ENCODE data around the gene RPL29.
A peak's percentile ranks its signal among the peaks of the same experiment; 100 is the strongest.

Gene RPL29

GRCh38 chr3:51962854-51963530 is 32.7 kb downstream of the RPL29 start:
- DNase-seq (ENCODE audit: low spot score): peak; percentile 48

- DNase-seq (ENCODE audit: low spot score): no peak
Observed at GRCh38 chr3:51961602-51962569, 33.8 kb downstream of the RPL29 start.

GRCh38 chr3:51961011-51961410 is 34.7 kb downstream of the RPL29 start:
- DNase-seq (ENCODE audit: low spot score): no peak

GRCh38 chr3:51960386-51960785 is 35.3 kb downstream of the RPL29 start:
- DNase-seq (ENCODE audit: low spot score): no peak

- no peak for DNase-seq (ENCODE audit: low spot score)
Observed at GRCh38 chr3:51959651-51960050, 36.0 kb downstream of the RPL29 start.

GRCh38 chr3:51958603-51959521 is 36.8 kb downstream of the RPL29 start:
- no peak for DNase-seq (ENCODE audit: low spot score)

GRCh38 chr3:51957520-51958205 is 38.0 kb downstream of the RPL29 start:
- no peak for DNase-seq (ENCODE audit: low spot score)

GRCh38 chr3:51955893-51956770 is 39.6 kb downstream of the RPL29 start:
- peak; percentile 46 for DNase-seq (ENCODE audit: low spot score)

- DNase-seq (ENCODE audit: low spot score): peak; percentile 92
Observed at GRCh38 chr3:51955175-51955892, 40.4 kb downstream of the RPL29 start, which contains the start of gene GPR62. Gene GPR62 (plus strand): TSS chr3:51955381. CDS start chr3:51955653, 272 bp downstream.

GRCh38 chr3:51954713-51955112 is 41.0 kb downstream of the RPL29 start:
- DNase-seq (ENCODE audit: low spot score): no peak

- no peak for DNase-seq (ENCODE audit: low spot score)
Observed at GRCh38 chr3:51954105-51954504, 41.6 kb downstream of the RPL29 start.

GRCh38 chr3:51953445-51953844 is 42.2 kb downstream of the RPL29 start:
- no peak for DNase-seq (ENCODE audit: low spot score)

- DNase-seq (ENCODE audit: low spot score): no peak
Observed at GRCh38 chr3:51950899-51951298, 44.8 kb downstream of the RPL29 start.

- no peak for DNase-seq (ENCODE audit: low spot score)
Observed at GRCh38 chr3:51949121-51949520, 46.6 kb downstream of the RPL29 start.

GRCh38 chr3:51948016-51948580 is 47.6 kb downstream of the RPL29 start:
- no peak for DNase-seq (ENCODE audit: low spot score)

GRCh38 chr3:51947215-51947900 is 48.3 kb downstream of the RPL29 start:
- DNase-seq (ENCODE audit: low spot score): no peak

- DNase-seq (ENCODE audit: low spot score): no peak
Observed at GRCh38 chr3:51946796-51947195, 48.9 kb downstream of the RPL29 start.

- DNase-seq (ENCODE audit: low spot score): no peak
Observed at GRCh38 chr3:51945926-51946705, 49.6 kb downstream of the RPL29 start.
